Measurements from ENCODE around the gene FNIP2. TPM values are rescaled to one million over a fixed set of nuclear protein-coding genes. Genes with fewer than 3 reads are reported as not detected.

FNIP2 gene
- total and polyA plus RNA-seq, 8 donors: 4.8 to 109 (median 28.9) TPM

GRCh38 chr4:158824425-158825274, 55.8 kb downstream of the FNIP2 start:
- WGBS, 5 donors: 26 to 40% (median 35%) methylated on average over 7 of the region's 7 CpGs
- TF ChIP-seq CTCF (IDR thresholded peaks at IDR 0.05) (no peak), EP300 (IDR thresholded peaks at IDR 0.05) (no peak), POLR2AphosphoS5 (IDR thresholded peaks at IDR 0.05) (peak in 2 of 3 donors; percentile 58 to 67), POLR2A (IDR thresholded peaks at IDR 0.05) (no peak)
- peaks cover 56 to 95% (median 82%) of the 10 kb centered on the region in 4 donors for H3K4me1 ChIP-seq

GRCh38 chr4:158825433-158826036, 56.7 kb downstream of the FNIP2 start:
- no peak for DNase-seq
- H3K4me1 ChIP-seq: peaks cover 53 to 86% (median 75%) of the 10 kb centered on the region in 4 donors
- no peak overlapping the region for H3K4me3 ChIP-seq
- peak overlapping the region; percentile 71 to 89 (median 82) for H3K27ac ChIP-seq
- no peaks in the 10 kb centered on the region for H3K9me3 ChIP-seq
- WGBS, 5 donors: 48 to 69% (median 59%) methylated on average over 4 of the region's 4 CpGs
- H3K36me3 ChIP-seq: peaks cover 0 to 8% (median 2%) of the 10 kb centered on the region in 4 donors
- TF ChIP-seq EP300 (IDR thresholded peaks at IDR 0.05): no peak
- no peak for TF ChIP-seq CTCF (IDR thresholded peaks at IDR 0.05)
- no peak for TF ChIP-seq POLR2AphosphoS5 (IDR thresholded peaks at IDR 0.05)
- intact Hi-C loops (cut with DNase I; ENCODE audit: low total_unique reads): no loop called here
- no peaks in the 10 kb centered on the region for H3K27me3 ChIP-seq

More at GRCh38 chr4:158824425-158825274, 55.8 kb downstream of the FNIP2 start:
- H3K4me3 ChIP-seq: no peak overlapping the region
- intact Hi-C loops (cut with DNase I; ENCODE audit: low total_unique reads): no loop called here
- no peaks in the 10 kb centered on the region for H3K9me3 ChIP-seq
- peak; percentile 36 to 61 for DNase-seq
- no peaks in the 10 kb centered on the region for H3K27me3 ChIP-seq
- H3K27ac ChIP-seq: peak overlapping the region; percentile 69 to 89 (median 79)
- H3K36me3 ChIP-seq: peaks cover 0 to 7% (median 0%) of the 10 kb centered on the region in 4 donors

- no peaks in the 10 kb centered on the region for H3K27me3 ChIP-seq
- H3K4me3 ChIP-seq: no peak overlapping the region
- intact Hi-C loops (cut with DNase I; ENCODE audit: low total_unique reads): no loop called here
- no peak for TF ChIP-seq EP300 (IDR thresholded peaks at IDR 0.05)
- TF ChIP-seq POLR2A (IDR thresholded peaks at IDR 0.05): no peak
- no peak for TF ChIP-seq POLR2AphosphoS5 (IDR thresholded peaks at IDR 0.05)
- TF ChIP-seq CTCF (IDR thresholded peaks at IDR 0.05): no peak
- peak in 1 of 2 donors; percentile 41 for DNase-seq
- peaks cover 0 to 11% (median 7%) of the 10 kb centered on the region in 4 donors for H3K36me3 ChIP-seq
- no peaks in the 10 kb centered on the region for H3K9me3 ChIP-seq
- H3K4me1 ChIP-seq: peaks cover 53 to 81% (median 70%) of the 10 kb centered on the region in 4 donors
- H3K27ac ChIP-seq: peak overlapping the region; percentile 71 to 89 (median 82)
These were observed 57.2 kb downstream of the FNIP2 start for GRCh38 chr4:158826057-158826456.

- Histone ChIP-seq H3K36me3 (peaks cover 0 to 16% (median 13%) of the 10 kb centered on the region in 4 donors), H3K4me3 (no peak overlapping the region), H3K27ac (peak overlapping the region; percentile 71 to 89 (median 79)), H3K4me1 (peaks cover 53 to 72% (median 62%) of the 10 kb centered on the region in 4 donors), H3K27me3 (no peaks in the 10 kb centered on the region), H3K9me3 (no peaks in the 10 kb centered on the region)
- TF ChIP-seq POLR2AphosphoS5 (IDR thresholded peaks at IDR 0.05) (peak in 2 of 3 donors; percentile 80 to 89), CTCF (IDR thresholded peaks at IDR 0.05) (no peak), EP300 (IDR thresholded peaks at IDR 0.05) (no peak)
- intact Hi-C loops (cut with DNase I; ENCODE audit: low total_unique reads): no loop called here
- DNase-seq: peak; percentile 63 to 91
- 18 to 35% (median 31%) methylated on average over 1 of the region's 1 CpG for WGBS, 5 donors
These were observed 58.1 kb downstream of the FNIP2 start for GRCh38 chr4:158826882-158827281.
